NB4 (cell line): ENCODE data around the gene KLF11.

Experiments used
- CTCF ChIP-seq: IDR thresholded peaks from one replicate; pipeline ENCODE4 v1.5.1; 2012; ENCODE audit warnings: low read depth, low read length
- MAX ChIP-seq: IDR thresholded peaks from 2 replicates; pipeline ENCODE4 v1.6.1; 2011; ENCODE audit warnings: low read depth, low read length
- MYC ChIP-seq: IDR thresholded peaks from 2 replicates; pipeline ENCODE4 v1.6.1; 2011; ENCODE audit warnings: low read depth, low read length
- POLR2A ChIP-seq: IDR thresholded peaks from 2 replicates; pipeline ENCODE4 v1.6.1; 2011; ENCODE audit warnings: mild to moderate bottlenecking; ENCODE audit not compliant: insufficient read length; ENCODE audit errors: extremely low read depth

DNA sequence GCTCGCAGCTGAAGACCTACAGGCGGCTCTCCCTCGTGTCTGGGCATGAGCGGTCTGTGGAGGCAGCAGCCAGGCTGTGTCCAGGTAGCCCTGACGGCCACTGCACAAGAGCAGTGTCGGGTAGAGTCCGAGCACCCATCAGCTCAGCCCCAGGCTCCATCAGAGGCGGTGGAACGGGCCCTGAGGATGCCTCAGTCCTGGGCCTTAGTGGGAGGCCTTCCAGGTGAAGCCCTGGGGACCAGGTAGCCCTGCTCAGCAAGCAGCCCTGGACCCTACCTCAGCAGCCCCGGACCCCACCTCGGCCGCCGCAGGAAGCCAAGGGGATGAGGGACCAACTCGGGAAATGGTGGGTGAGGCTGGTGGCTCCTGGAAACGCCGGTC lies 21.3 kb upstream of the KLF11 start:
- TF ChIP-seq POLR2A (no peak), MAX (no peak), CTCF (no peak), MYC (no peak)
